GM19035 (cell line): ENCODE results near the gene FDXR.

Experiments
- ATAC-seq: cut with Tn5 transposase; IDR thresholded peaks from one replicate; pipeline ENCODE4 v1.9.1; 2021; ENCODE audit not compliant: unreplicated experiment

The FDXR gene

GRCh38 chr17:74839990-74840852 lies 32.6 kb downstream of the FDXR start:
- ATAC-seq = no peak

GRCh38 chr17:74838274-74838673 lies 34.5 kb downstream of the FDXR start:
- ATAC-seq = no peak

GRCh38 chr17:74836691-74837467 lies 35.9 kb downstream of the FDXR start:
- no peak for ATAC-seq

- ATAC-seq = no peak
Observed at GRCh38 chr17:74836191-74836590, 36.6 kb downstream of the FDXR start.

- no peak for ATAC-seq
Observed at GRCh38 chr17:74833501-74834377, 39.1 kb downstream of the FDXR start.

GRCh38 chr17:74832421-74832820 lies 40.4 kb downstream of the FDXR start:
- no peak for ATAC-seq

- no peak for ATAC-seq
Observed at GRCh38 chr17:74831444-74832146, 41.2 kb downstream of the FDXR start.

- ATAC-seq = no peak
Observed at GRCh38 chr17:74830861-74831260, 41.9 kb downstream of the FDXR start.

GRCh38 chr17:74827800-74828199 lies 45.0 kb downstream of the FDXR start:
- no peak for ATAC-seq

- ATAC-seq = no peak
Observed at GRCh38 chr17:74825952-74826719, 46.7 kb downstream of the FDXR start.

- no peak for ATAC-seq
Observed at GRCh38 chr17:74824961-74825627, 47.7 kb downstream of the FDXR start.

- no peak for ATAC-seq
Observed at GRCh38 chr17:74822939-74823367, 49.8 kb downstream of the FDXR start.

- ATAC-seq = no peak
Observed at GRCh38 chr17:74822335-74822938, 50.4 kb downstream of the FDXR start.

GRCh38 chr17:74821655-74822334 lies 51.0 kb downstream of the FDXR start:
- ATAC-seq = no peak

GRCh38 chr17:74819801-74820436 lies 52.9 kb downstream of the FDXR start:
- no peak for ATAC-seq

GRCh38 chr17:74818291-74818938 lies 54.4 kb downstream of the FDXR start:
- no peak for ATAC-seq

- ATAC-seq = no peak
Observed at GRCh38 chr17:74816905-74817620, 55.7 kb downstream of the FDXR start.
